OCI-LY7 (cell line): ENCODE data around the gene RPL39L. TPM values are rescaled to one million over a fixed set of nuclear protein-coding genes. Genes with fewer than 3 reads are reported as not detected.

ENCODE experiments used
- BruUV-seq: library from RNA; stranded (reverse); fragments of 400-500 nt; replicated peaks from 2 replicates; lab custom pipeline; 2021; lab: Mats Ljungman, UMichigan
- CTCF ChIA-PET: fragments of 300-600 bp; sonication (Branson Sonifier 250); formaldehyde crosslinking; loops from one replicate; lab custom pipeline; 2022; ENCODE audit warnings: antibody characterized with exemption; ENCODE audit not compliant: unreplicated experiment; lab: Charles Lee
- POLR2A ChIA-PET: fragments of 300-600 bp; sonication (Branson Sonifier 250); formaldehyde crosslinking; loops from one replicate; lab custom pipeline; 2022; ENCODE audit warnings: antibody characterized with exemption; lab: Charles Lee
- DNase-seq: peaks from one replicate; pipeline ENCODE4 v3.0.0-alpha.2; 2015; ENCODE audit warnings: low spot score
- H2AFZ ChIP-seq: fragments of 200-600 bp; sonication (generic), shearing (Covaris generic); 2 replicates; pipeline ENCODE4 v1.6.1; 2014; ENCODE audit warnings: mild to moderate bottlenecking, antibody characterized with exemption, low read length, moderate library complexity
- H3K27ac ChIP-seq: fragments of 200-600 bp; sonication (generic); 2 replicates; pipeline ENCODE4 v1.5.1; 2014; ENCODE audit warnings: mixed run types, low read depth, mild to moderate bottlenecking, moderate library complexity, low read length, inconsistent platforms; ENCODE audit not compliant: poor library complexity, severe bottlenecking
- H3K36me3 ChIP-seq: fragments of 200-600 bp; sonication (generic); 2 replicates; pipeline ENCODE4 v1.6.1; 2014; ENCODE audit warnings: mild to moderate bottlenecking, antibody characterized with exemption, low read length, moderate library complexity, mixed read lengths; ENCODE audit not compliant: insufficient read depth
- H3K4me1 ChIP-seq: fragments of 200-600 bp; sonication (generic); 2 replicates; pipeline ENCODE4 v1.5.1; 2014; ENCODE audit warnings: mild to moderate bottlenecking, low read length; ENCODE audit not compliant: insufficient read depth, poor library complexity, severe bottlenecking
- H3K4me2 ChIP-seq: fragments of 200-600 bp; sonication (generic); 2 replicates; pipeline ENCODE4 v1.6.1; 2014; ENCODE audit warnings: mild to moderate bottlenecking, low read length
- H3K4me3 ChIP-seq: fragments of 200-600 bp; sonication (generic); 2 replicates; pipeline ENCODE4 v1.5.1; 2014; ENCODE audit warnings: mild to moderate bottlenecking, low read depth, low read length; ENCODE audit not compliant: poor library complexity, severe bottlenecking
- H3K79me2 ChIP-seq: fragments of 200-600 bp; sonication (generic); 2 replicates; pipeline ENCODE4 v1.6.1; 2016; ENCODE audit warnings: low read depth, mild to moderate bottlenecking, low read length, moderate library complexity, mixed read lengths; ENCODE audit not compliant: insufficient read depth
- H3K9me2 ChIP-seq: fragments of 200-600 bp; sonication (generic); 2 replicates; pipeline ENCODE4 v1.6.1; 2016; ENCODE audit warnings: mild to moderate bottlenecking, low read length, mixed read lengths; ENCODE audit not compliant: insufficient read depth
- H3K9me3 ChIP-seq: fragments of 200-600 bp; sonication (generic); 2 replicates; pipeline ENCODE4 v1.6.1; 2014; ENCODE audit warnings: mild to moderate bottlenecking, mixed run types, low read length, mixed read lengths
- H4K20me1 ChIP-seq: fragments of 200-600 bp; sonication (generic); 2 replicates; pipeline ENCODE4 v1.6.1; 2014; ENCODE audit warnings: mild to moderate bottlenecking, antibody characterized with exemption, low read length, moderate library complexity, mixed read lengths; ENCODE audit not compliant: insufficient read depth
- CTCF ChIP-seq: fragments of 200-600 bp; sonication (generic); conservative IDR thresholded peaks from 2 replicates; pipeline ENCODE4 v1.5.1; 2014; ENCODE audit warnings: mild to moderate bottlenecking, antibody characterized with exemption, low read length, moderate library complexity, mixed read lengths
- EZH2phosphoT487 ChIP-seq: fragments of 200-600 bp; sonication (generic); IDR thresholded peaks from 2 replicates; pipeline ENCODE4 v1.6.1; 2018; ENCODE audit warnings: low read depth, borderline replicate concordance, mild to moderate bottlenecking, mixed run types, antibody characterized with exemption, low read length, moderate library complexity, mixed read lengths
- intact Hi-C: fragments of 100-400 bp; cut with micrococcal nuclease; formaldehyde crosslinking; loops from one replicate; pipeline ENCODE4 v1.10.0; 2022; ENCODE audit not compliant: unreplicated experiment
- total RNA-seq, 2 experiments: library from RNA; depleted of rRNA in 1 of 2; stranded (reverse); fragments of >200 nt in 1 of 2; shearing (Covaris generic) in 1 of 2; gene quantifications; 2 replicates each; pipeline ENCODE4 v1.2.3, GENCODE V29; 2014 to 2022

The RPL39L gene
- total RNA-seq, 2 experiments from 2014 or later: 46.5 to 79.2 TPM

- BruUV-seq: no TSS peak
- no peak overlapping the region for H3K4me2 ChIP-seq
- no peak overlapping the region for H3K4me3 ChIP-seq
- H3K4me1 ChIP-seq: peaks cover 24% of the 10 kb centered on the region
- H3K9me3 ChIP-seq: no peaks in the 10 kb centered on the region
- intact Hi-C loops: no loop called here
- no peak for DNase-seq
- H3K36me3 ChIP-seq: peaks cover 47% of the 10 kb centered on the region
- no peak overlapping the region for H2AFZ ChIP-seq
- H4K20me1 ChIP-seq: no peaks in the 10 kb centered on the region
- H3K27ac ChIP-seq: no peak overlapping the region
- TF ChIP-seq CTCF (no peak), EZH2phosphoT487 (no peak)
- no peaks in the 10 kb centered on the region for H3K79me2 ChIP-seq
- CTCF ChIA-PET: no interaction called here
- POLR2A ChIA-PET: interaction anchor here (1.2 kb wide), 1 partner anchor 19 kb away, joined by 4 read pairs; the partner anchor contains the start of gene RPL39L
- no peaks in the 10 kb centered on the region for H3K9me2 ChIP-seq
Observed at GRCh38 chr3:187120326-187120725, 19.0 kb downstream of the RPL39L start.

GRCh38 chr3:187114511-187114910 is 24.8 kb downstream of the RPL39L start:
- H3K9me3 ChIP-seq: no peaks in the 10 kb centered on the region
- H3K9me2 ChIP-seq: no peaks in the 10 kb centered on the region
- no peaks in the 10 kb centered on the region for H3K79me2 ChIP-seq
- intact Hi-C loops: no loop called here
- no peak overlapping the region for H3K4me3 ChIP-seq
- H3K27ac ChIP-seq: no peak overlapping the region
- ChIA-PET CTCF (interaction anchor here (1.5 kb wide), 1 partner anchor 48 kb away, joined by 4 read pairs; no protein-coding TSS in a partner anchor), POLR2A (interaction anchor here (0.6 to 1.6 kb wide), 6 partner anchors 12 to 1356 kb away, joined by 3 to 5 read pairs (median 4); no protein-coding TSS in a partner anchor)
- no peak for DNase-seq
- H4K20me1 ChIP-seq: no peaks in the 10 kb centered on the region
- H3K4me1 ChIP-seq: peaks cover 14% of the 10 kb centered on the region
- no peak for TF ChIP-seq EZH2phosphoT487
- TF ChIP-seq CTCF: no peak
- peaks cover 11% of the 10 kb centered on the region for H3K36me3 ChIP-seq
- H2AFZ ChIP-seq: no peak overlapping the region
- no peak overlapping the region for H3K4me2 ChIP-seq
- no TSS peak for BruUV-seq
